Erythroblast (primary cell): ENCODE measurements around the gene PYROXD2.

Experiments used
- GATA1 ChIP-seq: IDR thresholded peaks from 2 replicates; pipeline ENCODE4 v1.6.1; 2011; ENCODE audit warnings: low read depth, mild to moderate bottlenecking, control low read depth, low read length, moderate library complexity
- POLR2A ChIP-seq: IDR thresholded peaks from 2 replicates; pipeline ENCODE4 v1.6.1; 2011; ENCODE audit warnings: mild to moderate bottlenecking, low read length

DNA sequence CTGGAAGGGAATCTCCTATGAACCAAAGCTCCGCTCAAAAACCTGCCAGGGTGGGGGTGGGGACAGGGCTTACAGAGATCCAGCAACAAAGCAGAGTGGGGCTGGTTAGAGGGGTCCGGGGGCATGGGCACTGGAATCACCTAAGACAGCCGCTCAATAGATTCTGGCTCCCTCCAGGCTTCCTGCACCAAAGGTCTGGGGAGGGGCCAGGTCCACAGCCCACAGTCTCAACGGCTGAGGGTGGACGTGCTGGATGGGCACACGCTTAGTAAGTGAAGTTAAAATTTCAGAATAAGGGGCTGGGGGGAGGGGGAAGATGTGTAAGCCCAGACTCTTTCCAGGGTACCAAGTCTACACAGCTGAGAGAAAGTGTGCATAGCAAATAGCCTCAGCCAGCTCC is 31.1 kb downstream of the PYROXD2 start:
- TF ChIP-seq POLR2A (no peak), GATA1 (no peak)
